Naive thymus-derived CD4-positive, alpha-beta T cell (primary cell): ENCODE results near the gene JRKL. TPM values are rescaled to one million over a fixed set of nuclear protein-coding genes. Genes with fewer than 3 reads are reported as not detected.

ENCODE experiments used
- ATAC-seq: fragments of 150-1000 bp; cut with Tn5 transposase; 2 replicates; pipeline ENCODE4 v1.10.0; 2021; ENCODE audit warnings: mild to moderate bottlenecking, moderate library complexity
- CTCF ChIA-PET: fragments of 350-600 bp; sonication (Branson Sonifier 250); formaldehyde crosslinking; loops from one replicate; lab custom pipeline; 2021; ENCODE audit warnings: antibody characterized with exemption; lab: Charles Lee
- POLR2A ChIA-PET: fragments of 350-600 bp; sonication (Branson Sonifier 250); formaldehyde crosslinking; loops from one replicate; lab custom pipeline; 2021; ENCODE audit warnings: antibody characterized with exemption, inconsistent platforms; lab: Charles Lee
- DNase-seq, 9 donors: peaks; one replicate each; pipeline versions ENCODE4 v3.0.0 to v3.0.0-alpha.2; 2020 to 2022; ENCODE audit warnings: mixed read lengths in 1 of 9
- H3K27ac ChIP-seq: one replicate; pipeline ENCODE4 v1.7.0; 2013; ENCODE audit warnings: mild to moderate bottlenecking, low read depth, low read length, moderate library complexity
- H3K27me3 ChIP-seq, 2 donors: one replicate each; pipeline ENCODE4 v1.7.0; 2013; ENCODE audit warnings: low read length in 2 of 2, mild to moderate bottlenecking in 2 of 2, moderate library complexity in 2 of 2; ENCODE audit not compliant: control insufficient read depth in 2 of 2, insufficient read depth in 2 of 2
- H3K36me3 ChIP-seq, 3 experiments: 1 replicate in 2 of 3; 2 replicates in 1 of 3; pipeline ENCODE4 v1.7.0; 2013; ENCODE audit warnings: low read length in 3 of 3, mild to moderate bottlenecking in 3 of 3, moderate library complexity in 1 of 3; ENCODE audit not compliant: insufficient read depth in 3 of 3, control insufficient read depth in 2 of 3
- H3K4me1 ChIP-seq, 2 donors: one replicate each; pipeline ENCODE4 v1.7.0; 2013; ENCODE audit warnings: low read length in 2 of 2, mild to moderate bottlenecking in 2 of 2, moderate library complexity in 1 of 2; ENCODE audit not compliant: control insufficient read depth in 2 of 2, insufficient read depth in 2 of 2
- H3K4me3 ChIP-seq: 2 replicates; pipeline ENCODE4 v1.7.0; 2013; ENCODE audit warnings: mild to moderate bottlenecking, low read length
- H3K9me3 ChIP-seq, 3 experiments: 1 replicate in 2 of 3; 2 replicates in 1 of 3; pipeline ENCODE4 v1.7.0; 2013; ENCODE audit warnings: low read length in 3 of 3; ENCODE audit not compliant: control insufficient read depth in 2 of 3
- H3K27ac Mint-ChIP-seq, 9 donors: one replicate each; pipeline ENCODE4 v1.8.0; 2020 to 2022; ENCODE audit warnings: mixed read lengths in 9 of 9, mild to moderate bottlenecking in 8 of 9, moderate library complexity in 5 of 9, inconsistent platforms in 2 of 9
- H3K27me3 Mint-ChIP-seq, 5 donors: one replicate each; pipeline ENCODE4 v1.8.0; 2021 to 2022; ENCODE audit warnings: mixed read lengths in 5 of 5, mild to moderate bottlenecking in 1 of 5
- H3K36me3 Mint-ChIP-seq, 5 donors: one replicate each; pipeline ENCODE4 v1.8.0; 2020 to 2022; ENCODE audit warnings: mixed read lengths in 5 of 5, mild to moderate bottlenecking in 3 of 5, inconsistent platforms in 1 of 5
- H3K4me1 Mint-ChIP-seq, 7 donors: one replicate each; pipeline ENCODE4 v1.8.0; 2020 to 2022; ENCODE audit warnings: mixed read lengths in 7 of 7, mild to moderate bottlenecking in 3 of 7, inconsistent platforms in 1 of 7
- H3K4me3 Mint-ChIP-seq, 10 donors: one replicate each; pipeline ENCODE4 v1.8.0; 2020 to 2022; ENCODE audit warnings: mild to moderate bottlenecking in 10 of 10, mixed read lengths in 10 of 10, moderate library complexity in 6 of 10, inconsistent platforms in 2 of 10
- H3K9me3 Mint-ChIP-seq, 11 donors: one replicate each; pipeline ENCODE4 v1.8.0; 2020 to 2022; ENCODE audit warnings: mixed read lengths in 11 of 11, mild to moderate bottlenecking in 4 of 11, inconsistent platforms in 1 of 11, moderate library complexity in 1 of 11
- intact Hi-C, 2 donors: fragments of 100-400 bp; cut with micrococcal nuclease; formaldehyde crosslinking; loops; one replicate each; pipeline ENCODE4 v1.15.1; 2023
- polyA plus RNA-seq, 2 donors: library from polyadenylated mRNA; unstranded; fragments of 300-500 nt; fragmentation: Illumina TruSeq; gene quantifications; one replicate each; pipeline ENCODE4 v1.2.3, GENCODE V29; 2021
- total RNA-seq, 6 experiments: library from RNA in 5 of 6; stranded (reverse) in 5 of 6; gene quantifications; 1 replicate in 5 of 6; 2 replicates in 1 of 6; pipeline ENCODE4 v1.2.3 and lab custom pipeline; 2021 to 2026

The JRKL gene
- total and polyA plus RNA-seq, 7 experiments from 2014 or later = 5.4 to 17.3 (median 5.7) TPM

DNA sequence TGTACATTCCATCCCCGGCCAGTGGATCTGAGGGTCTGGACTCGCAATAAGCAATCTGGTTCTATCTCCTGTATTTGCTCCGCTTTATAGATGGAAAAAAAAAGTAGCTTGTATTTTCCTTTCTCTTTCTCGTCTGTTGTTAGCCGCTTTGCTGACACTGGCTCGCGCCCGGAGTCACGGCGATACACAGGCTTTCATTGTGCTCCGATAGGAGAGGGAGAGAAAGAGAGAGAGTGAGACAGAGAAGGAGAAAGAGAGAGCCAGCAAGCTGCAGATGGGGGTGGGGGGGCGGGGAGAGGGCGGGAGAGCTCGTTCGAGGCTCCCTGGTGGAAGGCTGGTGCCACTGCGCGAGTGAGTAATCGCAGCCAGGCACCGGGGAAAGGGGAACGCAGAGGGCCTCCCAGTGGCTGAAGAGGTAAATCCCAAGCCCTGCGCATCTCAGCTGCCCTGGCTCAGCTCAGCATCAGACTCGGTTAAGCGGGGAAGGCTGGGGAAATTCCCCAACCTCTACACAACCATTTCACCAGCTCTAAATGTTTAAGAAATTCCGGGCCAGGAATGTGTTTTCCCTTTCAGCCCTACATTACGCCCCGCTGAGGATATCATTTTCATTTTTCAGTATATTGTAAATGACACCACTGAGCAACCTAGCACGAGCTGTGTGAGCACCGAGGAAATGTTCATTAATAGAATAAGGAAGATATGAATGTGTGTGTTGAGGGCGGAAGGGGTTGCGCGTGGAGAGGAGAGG is 46.7 kb upstream of the JRKL start, which contains the start of gene MAML2:
MAML2 (minus strand) TSS at position 235 of the 751 bp plus-strand sequence. CDS start 1,300 bp downstream, outside the sequence.
- DNase-seq (peak; percentile 67 to 91 (median 85)), ATAC-seq (peak; percentile 93)
- Histone ChIP-seq H3K9me3 (no peaks in the 10 kb centered on the region), H3K4me1 (peaks cover 11 to 31% of the 10 kb centered on the region in 2 donors), H3K36me3 (peaks cover 0 to 13% (median 0%) of the 10 kb centered on the region in 3 experiments), H3K4me3 (peak within 1 kb of the TSS; percentile 95), H3K27me3 (no peaks in the 10 kb centered on the region), H3K27ac (peak within 1 kb of the TSS; percentile 87)
- peaks cover 13 to 41% (median 19%) of the 10 kb centered on the region in 7 donors for H3K4me1 Mint-ChIP-seq
- peak within 1 kb of the TSS; percentile 95 to 99 (median 98) for H3K4me3 Mint-ChIP-seq
- peak within 1 kb of the TSS; percentile 93 to 98 (median 96) for H3K27ac Mint-ChIP-seq
- peaks cover 0 to 3% (median 0%) of the 10 kb centered on the region in 11 donors for H3K9me3 Mint-ChIP-seq
- H3K36me3 Mint-ChIP-seq = peaks cover 0 to 33% (median 5%) of the 10 kb centered on the region in 5 donors
- H3K27me3 Mint-ChIP-seq = no peaks in the 10 kb centered on the region
- ChIA-PET POLR2A (interaction anchor here (0.5 to 6.2 kb wide), 31 partner anchors 8 to 494 kb away, joined by 3 to 40 read pairs (median 4); partner anchors contain the start of genes CCDC82 and JRKL), CTCF (interaction anchor here (0.6 to 6.0 kb wide), 90 partner anchors 9 to 1192 kb away, joined by 3 to 111 read pairs (median 5); partner anchors contain the start of genes CCDC82 and JRKL)
- intact Hi-C loops = loop anchor here (1.0 to 5.0 kb wide), 19 partner anchors 30 to 1254 kb away; partner anchors contain the start of genes MTMR2 (in 2 of the 2), CCDC82 (in 1 of the 2), CEP57 (in 1 of the 2) and ENDOD1 (in 1 of the 2)

GRCh38 chr11:96356848-96357247 is 33.0 kb upstream of the JRKL start:
- no peaks in the 10 kb centered on the region for H3K9me3 Mint-ChIP-seq
- peaks cover 0 to 29% (median 0%) of the 10 kb centered on the region in 7 donors for H3K4me1 Mint-ChIP-seq
- intact Hi-C loops = no loop called here
- CTCF ChIA-PET = no interaction called here
- H3K27ac Mint-ChIP-seq = peak overlapping the region in 3 of 9 donors; percentile 7 to 76 (median 46)
- H3K4me1 ChIP-seq = no peaks in the 10 kb centered on the region
- H3K9me3 ChIP-seq = no peaks in the 10 kb centered on the region
- no peaks in the 10 kb centered on the region for H3K27me3 Mint-ChIP-seq
- H3K36me3 Mint-ChIP-seq = peaks cover 17 to 45% (median 39%) of the 10 kb centered on the region in 5 donors
- H3K4me3 ChIP-seq = no peak overlapping the region
- ATAC-seq (no peak), DNase-seq (no peak)
- H3K27me3 ChIP-seq = no peaks in the 10 kb centered on the region
- no peak overlapping the region for H3K4me3 Mint-ChIP-seq
- H3K36me3 ChIP-seq = peaks cover 0 to 24% (median 0%) of the 10 kb centered on the region in 3 experiments
- POLR2A ChIA-PET = no interaction called here
- H3K27ac ChIP-seq = no peak overlapping the region

GRCh38 chr11:96357794-96358193 is 32.0 kb upstream of the JRKL start:
- CTCF ChIA-PET = no interaction called here
- Histone ChIP-seq H3K36me3 (peaks cover 0 to 24% (median 0%) of the 10 kb centered on the region in 3 experiments), H3K9me3 (no peaks in the 10 kb centered on the region), H3K4me1 (no peaks in the 10 kb centered on the region), H3K27ac (no peak overlapping the region), H3K27me3 (no peaks in the 10 kb centered on the region), H3K4me3 (no peak overlapping the region)
- Mint-ChIP-seq H3K36me3 (peaks cover 17 to 43% (median 37%) of the 10 kb centered on the region in 5 donors), H3K4me3 (peak overlapping the region in 1 of 10 donors; percentile 1), H3K9me3 (no peaks in the 10 kb centered on the region), H3K27me3 (no peaks in the 10 kb centered on the region), H3K4me1 (peaks cover 0 to 29% (median 0%) of the 10 kb centered on the region in 7 donors), H3K27ac (peak overlapping the region in 2 of 9 donors; percentile 12 to 22)
- intact Hi-C loops = no loop called here
- ATAC-seq (no peak), DNase-seq (no peak)
- POLR2A ChIA-PET = no interaction called here

- no peak overlapping the region for H3K4me3 Mint-ChIP-seq
- peaks cover 0 to 29% (median 0%) of the 10 kb centered on the region in 7 donors for H3K4me1 Mint-ChIP-seq
- no peaks in the 10 kb centered on the region for H3K9me3 Mint-ChIP-seq
- DNase-seq (no peak), ATAC-seq (no peak)
- intact Hi-C loops = no loop called here
- ChIA-PET CTCF (no interaction called here), POLR2A (no interaction called here)
- H3K36me3 Mint-ChIP-seq = peaks cover 17 to 45% (median 37%) of the 10 kb centered on the region in 5 donors
- no peaks in the 10 kb centered on the region for H3K27me3 ChIP-seq
- H3K27me3 Mint-ChIP-seq = no peaks in the 10 kb centered on the region
- H3K4me1 ChIP-seq = no peaks in the 10 kb centered on the region
- H3K36me3 ChIP-seq = peaks cover 0 to 24% (median 1%) of the 10 kb centered on the region in 3 experiments
- no peaks in the 10 kb centered on the region for H3K9me3 ChIP-seq
- H3K4me3 ChIP-seq = no peak overlapping the region
- peak overlapping the region in 1 of 9 donors; percentile 28 for H3K27ac Mint-ChIP-seq
- H3K27ac ChIP-seq = no peak overlapping the region
Measured at GRCh38 chr11:96358321-96358720, 31.5 kb upstream of the JRKL start.

DNA sequence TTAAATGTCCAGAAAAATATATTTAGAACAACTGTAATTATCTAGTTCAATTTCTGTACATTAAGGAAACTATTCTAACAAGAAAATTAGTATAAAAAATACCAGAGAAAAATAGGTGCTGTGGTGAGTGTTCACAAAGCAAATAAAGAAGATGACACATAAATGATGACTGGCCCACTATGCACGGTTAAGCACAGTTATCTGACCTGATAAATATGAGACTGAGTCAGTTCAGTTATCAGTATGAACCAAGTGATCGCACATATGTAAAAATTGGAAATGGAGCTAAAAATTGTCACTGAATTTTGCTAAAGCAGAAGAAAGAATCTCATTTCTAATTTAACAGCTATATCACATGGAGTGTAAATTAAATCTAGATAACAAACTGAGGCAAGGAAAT is 28.0 kb upstream of the JRKL start:
- Histone ChIP-seq H3K36me3 (peaks cover 0 to 21% (median 5%) of the 10 kb centered on the region in 3 experiments), H3K27me3 (no peaks in the 10 kb centered on the region), H3K27ac (no peak overlapping the region), H3K9me3 (no peaks in the 10 kb centered on the region), H3K4me1 (no peaks in the 10 kb centered on the region), H3K4me3 (no peak overlapping the region)
- H3K9me3 Mint-ChIP-seq = no peaks in the 10 kb centered on the region
- H3K4me1 Mint-ChIP-seq = peaks cover 0 to 22% (median 0%) of the 10 kb centered on the region in 7 donors
- intact Hi-C loops = no loop called here
- no peak overlapping the region for H3K27ac Mint-ChIP-seq
- CTCF ChIA-PET = interaction anchor here (0.9 to 1.1 kb wide), 2 partner anchors 19 to 305 kb away, joined by 3 to 6 read pairs; partner anchors contain the start of gene MAML2
- ATAC-seq (no peak), DNase-seq (no peak)
- no peak overlapping the region for H3K4me3 Mint-ChIP-seq
- no peaks in the 10 kb centered on the region for H3K27me3 Mint-ChIP-seq
- peaks cover 5 to 23% (median 16%) of the 10 kb centered on the region in 5 donors for H3K36me3 Mint-ChIP-seq
- POLR2A ChIA-PET = interaction anchor here (0.7 kb wide), 1 partner anchor 113 kb away, joined by 3 read pairs; no protein-coding TSS in a partner anchor

GRCh38 chr11:96365493-96365892 is 24.3 kb upstream of the JRKL start:
- Histone ChIP-seq H3K9me3 (no peaks in the 10 kb centered on the region), H3K4me3 (no peak overlapping the region), H3K27me3 (no peaks in the 10 kb centered on the region), H3K4me1 (no peaks in the 10 kb centered on the region), H3K27ac (no peak overlapping the region), H3K36me3 (peaks cover 0 to 5% (median 5%) of the 10 kb centered on the region in 3 experiments)
- Mint-ChIP-seq H3K4me1 (peaks cover 0 to 3% (median 0%) of the 10 kb centered on the region in 7 donors), H3K27ac (no peak overlapping the region), H3K27me3 (no peaks in the 10 kb centered on the region), H3K4me3 (no peak overlapping the region), H3K9me3 (peaks cover 0 to 3% (median 0%) of the 10 kb centered on the region in 11 donors), H3K36me3 (peaks cover 6 to 26% (median 15%) of the 10 kb centered on the region in 5 donors)
- POLR2A ChIA-PET = interaction anchor here (0.6 kb wide), 1 partner anchor 312 kb away, joined by 4 read pairs; no protein-coding TSS in a partner anchor
- CTCF ChIA-PET = interaction anchor here (0.6 to 1.6 kb wide), 3 partner anchors 24 to 1267 kb away, joined by 3 to 4 read pairs (median 3); partner anchors contain the start of genes CCDC82 and JRKL
- DNase-seq = no peak
- no peak for ATAC-seq
- intact Hi-C loops = no loop called here
